ENCODE results near the gene FAM43A. TPM values are rescaled to one million over a fixed set of nuclear protein-coding genes. Genes with fewer than 3 reads are reported as not detected.

Gene FAM43A
- 3.1 TPM for polyA plus RNA-seq (2013)

GRCh38 chr3:194685718-194686413 is at the start of gene FAM43A:
Gene FAM43A (plus strand): TSS chr3:194685883. CDS start chr3:194686827, 944 bp downstream.
- H3K27me3 ChIP-seq (replicated peaks in 2 of 5; ENCODE audit: control insufficient read depth in 4 of 5, insufficient read depth in 5 of 5, low read length in 4 of 5): no peaks in the 10 kb centered on the region
- peak; percentile 83 to 89 (median 85) for DNase-seq
- peak within 1 kb of the TSS; percentile 68 to 88 (median 75) for H3K4me3 ChIP-seq (ENCODE audit: control insufficient read depth in 1 of 7, extremely low read depth in 1 of 7, insufficient read depth in 4 of 7, low read depth in 2 of 7, low read length in 6 of 7)
- peaks cover 5 to 75% (median 60%) of the 10 kb centered on the region in 4 experiments for H3K4me1 ChIP-seq (ENCODE audit: control extremely low read depth in 1 of 4, control insufficient read depth in 4 of 4, insufficient read depth in 4 of 4, low read length in 3 of 4)
- under 1% methylated on average over 57 of the region's 70 CpGs for WGBS (ENCODE audit: insufficient coverage)
- peak within 1 kb of the TSS in 1 of 2 experiments; percentile 32 for H3K27ac ChIP-seq (ENCODE audit: insufficient read depth in 1 of 2, low read depth in 1 of 2, low read length in 2 of 2, poor library complexity in 1 of 2, severe bottlenecking in 2 of 2)
- ChIA-PET CTCF (interaction anchor here (0.6 to 10.6 kb wide), 7 partner anchors 16 to 585 kb away, joined by 3 to 129 read pairs (median 6); partner anchors contain the start of genes LSG1 and XXYLT1), POLR2A (interaction anchor here (0.5 to 2.9 kb wide), 8 partner anchors 14 to 575 kb away, joined by 3 to 14 read pairs (median 4); partner anchors contain the start of gene LSG1)
- no peaks in the 10 kb centered on the region for H3K36me3 ChIP-seq (ENCODE audit: control insufficient read depth in 4 of 4, insufficient read depth in 4 of 4, low read length in 3 of 4)
- H3K9me3 ChIP-seq (ENCODE audit: control extremely low read depth in 1 of 5, control insufficient read depth in 4 of 5, insufficient read depth in 2 of 5, low read depth in 1 of 5, low read length in 4 of 5): no peaks in the 10 kb centered on the region

- DNase-seq: no peak
- ChIA-PET CTCF (interaction anchor here (1.1 to 2.9 kb wide), 4 partner anchors 15 to 46 kb away, joined by 3 to 7 read pairs (median 5); partner anchors contain the start of gene LSG1), POLR2A (no interaction called here)
- Histone ChIP-seq H3K27ac (ENCODE audit: insufficient read depth in 1 of 2, low read depth in 1 of 2, low read length in 2 of 2, poor library complexity in 1 of 2, severe bottlenecking in 2 of 2) (no peak overlapping the region), H3K27me3 (replicated peaks in 2 of 5; ENCODE audit: control insufficient read depth in 4 of 5, insufficient read depth in 5 of 5, low read length in 4 of 5) (no peaks in the 10 kb centered on the region), H3K9me3 (ENCODE audit: control extremely low read depth in 1 of 5, control insufficient read depth in 4 of 5, insufficient read depth in 2 of 5, low read depth in 1 of 5, low read length in 4 of 5) (no peaks in the 10 kb centered on the region), H3K4me1 (ENCODE audit: control extremely low read depth in 1 of 4, control insufficient read depth in 4 of 4, insufficient read depth in 4 of 4, low read length in 3 of 4) (peaks cover 0 to 19% (median 9%) of the 10 kb centered on the region in 4 experiments), H3K4me3 (ENCODE audit: control insufficient read depth in 1 of 7, extremely low read depth in 1 of 7, insufficient read depth in 4 of 7, low read depth in 2 of 7, low read length in 6 of 7) (no peak overlapping the region), H3K36me3 (ENCODE audit: control insufficient read depth in 4 of 4, insufficient read depth in 4 of 4, low read length in 3 of 4) (peaks cover 10 to 30% (median 16%) of the 10 kb centered on the region in 4 experiments)
- WGBS (ENCODE audit: insufficient coverage): 89% methylated on average over 2 of the region's 3 CpGs
These were observed 48.6 kb upstream of the FAM43A start for GRCh38 chr3:194637066-194637465.

GRCh38 chr3:194637541-194638400 is 47.9 kb upstream of the FAM43A start:
- Histone ChIP-seq H3K27me3 (replicated peaks in 2 of 5; ENCODE audit: control insufficient read depth in 4 of 5, insufficient read depth in 5 of 5, low read length in 4 of 5) (no peaks in the 10 kb centered on the region), H3K9me3 (ENCODE audit: control extremely low read depth in 1 of 5, control insufficient read depth in 4 of 5, insufficient read depth in 2 of 5, low read depth in 1 of 5, low read length in 4 of 5) (no peaks in the 10 kb centered on the region), H3K36me3 (ENCODE audit: control insufficient read depth in 4 of 4, insufficient read depth in 4 of 4, low read length in 3 of 4) (peaks cover 10 to 35% (median 20%) of the 10 kb centered on the region in 4 experiments), H3K4me3 (ENCODE audit: control insufficient read depth in 1 of 7, extremely low read depth in 1 of 7, insufficient read depth in 4 of 7, low read depth in 2 of 7, low read length in 6 of 7) (no peak overlapping the region), H3K4me1 (ENCODE audit: control extremely low read depth in 1 of 4, control insufficient read depth in 4 of 4, insufficient read depth in 4 of 4, low read length in 3 of 4) (peaks cover 0 to 13% (median 5%) of the 10 kb centered on the region in 4 experiments), H3K27ac (ENCODE audit: insufficient read depth in 1 of 2, low read depth in 1 of 2, low read length in 2 of 2, poor library complexity in 1 of 2, severe bottlenecking in 2 of 2) (no peak overlapping the region)
- 98% methylated on average over 22 of the region's 22 CpGs for WGBS (ENCODE audit: insufficient coverage)
- ChIA-PET POLR2A (no interaction called here), CTCF (interaction anchor here (1.1 to 2.9 kb wide), 6 partner anchors 10 to 45 kb away, joined by 3 to 7 read pairs (median 4); no protein-coding TSS in a partner anchor)
- no peak for DNase-seq

- CTCF ChIA-PET: interaction anchor here (1.0 to 4.1 kb wide), 11 partner anchors 8 to 44 kb away, joined by 3 to 20 read pairs (median 5); no protein-coding TSS in a partner anchor
- no peak for DNase-seq
- Histone ChIP-seq H3K27ac (ENCODE audit: insufficient read depth in 1 of 2, low read depth in 1 of 2, low read length in 2 of 2, poor library complexity in 1 of 2, severe bottlenecking in 2 of 2) (no peak overlapping the region), H3K27me3 (replicated peaks in 2 of 5; ENCODE audit: control insufficient read depth in 4 of 5, insufficient read depth in 5 of 5, low read length in 4 of 5) (no peaks in the 10 kb centered on the region), H3K4me3 (ENCODE audit: control insufficient read depth in 1 of 7, extremely low read depth in 1 of 7, insufficient read depth in 4 of 7, low read depth in 2 of 7, low read length in 6 of 7) (no peak overlapping the region), H3K9me3 (ENCODE audit: control extremely low read depth in 1 of 5, control insufficient read depth in 4 of 5, insufficient read depth in 2 of 5, low read depth in 1 of 5, low read length in 4 of 5) (no peaks in the 10 kb centered on the region), H3K36me3 (ENCODE audit: control insufficient read depth in 4 of 4, insufficient read depth in 4 of 4, low read length in 3 of 4) (peaks cover 10 to 45% (median 28%) of the 10 kb centered on the region in 4 experiments), H3K4me1 (ENCODE audit: control extremely low read depth in 1 of 4, control insufficient read depth in 4 of 4, insufficient read depth in 4 of 4, low read length in 3 of 4) (peaks cover 0 to 8% (median 5%) of the 10 kb centered on the region in 4 experiments)
- POLR2A ChIA-PET: no interaction called here
- 94% methylated on average over 10 of the region's 10 CpGs for WGBS (ENCODE audit: insufficient coverage)
These were observed 46.6 kb upstream of the FAM43A start for GRCh38 chr3:194638991-194639605.

GRCh38 chr3:194640829-194641228 is 44.9 kb upstream of the FAM43A start:
- Histone ChIP-seq H3K36me3 (ENCODE audit: control insufficient read depth in 4 of 4, insufficient read depth in 4 of 4, low read length in 3 of 4) (peaks cover 23 to 61% (median 38%) of the 10 kb centered on the region in 4 experiments), H3K27ac (ENCODE audit: insufficient read depth in 1 of 2, low read depth in 1 of 2, low read length in 2 of 2, poor library complexity in 1 of 2, severe bottlenecking in 2 of 2) (no peak overlapping the region), H3K9me3 (ENCODE audit: control extremely low read depth in 1 of 5, control insufficient read depth in 4 of 5, insufficient read depth in 2 of 5, low read depth in 1 of 5, low read length in 4 of 5) (no peaks in the 10 kb centered on the region), H3K27me3 (replicated peaks in 2 of 5; ENCODE audit: control insufficient read depth in 4 of 5, insufficient read depth in 5 of 5, low read length in 4 of 5) (no peaks in the 10 kb centered on the region), H3K4me3 (ENCODE audit: control insufficient read depth in 1 of 7, extremely low read depth in 1 of 7, insufficient read depth in 4 of 7, low read depth in 2 of 7, low read length in 6 of 7) (no peak overlapping the region), H3K4me1 (ENCODE audit: control extremely low read depth in 1 of 4, control insufficient read depth in 4 of 4, insufficient read depth in 4 of 4, low read length in 3 of 4) (peaks cover 0 to 8% (median 5%) of the 10 kb centered on the region in 4 experiments)
- CTCF ChIA-PET: interaction anchor here (1.0 to 4.1 kb wide), 3 partner anchors 24 to 45 kb away, joined by 3 to 20 read pairs (median 3); no protein-coding TSS in a partner anchor
- POLR2A ChIA-PET: interaction anchor here (0.7 kb wide), 1 partner anchor 164 kb away, joined by 3 read pairs; no protein-coding TSS in a partner anchor
- 100% methylated on average over 1 of the region's 7 CpGs for WGBS (ENCODE audit: insufficient coverage)
- DNase-seq: peak; percentile 42 to 61 (median 52)

- peaks cover 0 to 8% (median 5%) of the 10 kb centered on the region in 4 experiments for H3K4me1 ChIP-seq (ENCODE audit: control extremely low read depth in 1 of 4, control insufficient read depth in 4 of 4, insufficient read depth in 4 of 4, low read length in 3 of 4)
- H3K36me3 ChIP-seq (ENCODE audit: control insufficient read depth in 4 of 4, insufficient read depth in 4 of 4, low read length in 3 of 4): peaks cover 27 to 76% (median 46%) of the 10 kb centered on the region in 4 experiments
- no peak overlapping the region for H3K4me3 ChIP-seq (ENCODE audit: control insufficient read depth in 1 of 7, extremely low read depth in 1 of 7, insufficient read depth in 4 of 7, low read depth in 2 of 7, low read length in 6 of 7)
- DNase-seq: no peak
- H3K9me3 ChIP-seq (ENCODE audit: control extremely low read depth in 1 of 5, control insufficient read depth in 4 of 5, insufficient read depth in 2 of 5, low read depth in 1 of 5, low read length in 4 of 5): no peaks in the 10 kb centered on the region
- 100% methylated on average over 1 of the region's 2 CpGs for WGBS (ENCODE audit: insufficient coverage)
- ChIA-PET POLR2A (interaction anchor here (0.7 kb wide), 1 partner anchor 437 kb away, joined by 6 read pairs; no protein-coding TSS in a partner anchor), CTCF (interaction anchor here (0.6 to 4.1 kb wide), 8 partner anchors 9 to 658 kb away, joined by 3 to 20 read pairs (median 4); no protein-coding TSS in a partner anchor)
- H3K27ac ChIP-seq (ENCODE audit: insufficient read depth in 1 of 2, low read depth in 1 of 2, low read length in 2 of 2, poor library complexity in 1 of 2, severe bottlenecking in 2 of 2): no peak overlapping the region
- H3K27me3 ChIP-seq (replicated peaks in 2 of 5; ENCODE audit: control insufficient read depth in 4 of 5, insufficient read depth in 5 of 5, low read length in 4 of 5): no peaks in the 10 kb centered on the region
These were observed 42.9 kb upstream of the FAM43A start for GRCh38 chr3:194642769-194643168.
